Islet of Langerhans (tissue), 1 donor: ENCODE measurements around the gene COL11A1.
"Not testable (repeated sequence)": the region's sequence is repeated elsewhere in the genome, so short reads cannot be mapped to it uniquely, and the experiment has no call there.

ENCODE experiments used
- FAIRE-seq: peaks from one replicate; lab custom pipeline; 2011; peaks lifted over from hg19 to GRCh38; lab: Jason Lieb, UNC

COL11A1 gene

GRCh38 chr1:102834688-102835320 lies 273.5 kb downstream of the COL11A1 start:
- no peak for FAIRE-seq

DNA sequence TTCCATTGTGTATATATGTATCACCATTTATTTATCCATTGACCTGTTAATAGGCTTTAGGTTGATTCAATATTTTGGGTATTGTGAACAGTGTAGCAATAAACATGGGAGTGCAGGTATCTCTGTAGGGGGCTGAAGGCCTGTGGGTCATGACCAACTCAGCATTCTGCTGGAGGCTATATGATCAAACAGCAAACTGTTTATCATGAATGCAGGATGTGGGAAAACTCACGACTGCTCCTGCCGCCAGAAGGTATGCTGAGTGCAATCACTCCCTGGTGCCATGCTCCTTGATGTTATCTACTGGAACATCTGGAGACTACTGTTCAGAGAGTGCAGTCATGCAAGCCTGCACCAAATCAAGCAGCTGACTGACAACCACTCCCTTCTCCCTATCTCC lies 275.2 kb downstream of the COL11A1 start:
- no peak for FAIRE-seq

GRCh38 chr1:102826706-102827105 lies 281.6 kb downstream of the COL11A1 start:
- FAIRE-seq, result not testable (repeated sequence)
